Left ventricle myocardium inferior (tissue), 1 donor: ENCODE measurements around the gene ZNF385B. TPM values are rescaled to one million over a fixed set of nuclear protein-coding genes. Genes with fewer than 3 reads are reported as not detected.

Experiments used
- DNase-seq: peaks from one replicate; pipeline ENCODE4 v3.0.0-alpha.2; 2020
- H3K27ac ChIP-seq: fragments of 200-600 bp; replicated peaks from 2 replicates; pipeline ENCODE4 v1.8.0; 2021
- H3K27me3 ChIP-seq: fragments of 200-600 bp; 2 replicates; pipeline ENCODE4 v1.8.0; 2021; ENCODE audit warnings: low read depth
- H3K36me3 ChIP-seq: fragments of 200-600 bp; 2 replicates; pipeline ENCODE4 v1.8.0; 2021
- H3K4me1 ChIP-seq: fragments of 200-600 bp; 2 replicates; pipeline ENCODE4 v1.8.0; 2021
- H3K4me3 ChIP-seq: fragments of 200-600 bp; 2 replicates; pipeline ENCODE4 v1.8.0; 2021; ENCODE audit warnings: mild to moderate bottlenecking, moderate library complexity
- H3K9me3 ChIP-seq: fragments of 200-600 bp; replicated peaks from 2 replicates; pipeline ENCODE4 v1.8.0; 2021
- intact Hi-C: fragments of 100-400 bp; cut with micrococcal nuclease; formaldehyde crosslinking; loops from one replicate; pipeline ENCODE4 v1.11.0; 2022
- total RNA-seq: library from RNA; stranded (reverse); fragmentation: NEBNext Ultra II Directional; extraction: Animal tissue kit (Norgen Biotek cat#: 25700); gene quantifications from one replicate; pipeline ENCODE4 v1.2.1, GENCODE V29; 2021
- TF ChIP-seq, protein P1 (sequence below): fragments of 200-600 bp; IDR thresholded peaks from 2 replicates; pipeline ENCODE4 v1.8.0; 2021; ENCODE audit warnings: antibody characterized with exemption, mild to moderate bottlenecking, borderline replicate concordance
- donor health status: DM: no; HTN: yes; CAD: no; lungs with severe emphysema.

The ZNF385B gene
- total RNA-seq, 1 donor from 2014 or later = 0.14 TPM

DNA sequence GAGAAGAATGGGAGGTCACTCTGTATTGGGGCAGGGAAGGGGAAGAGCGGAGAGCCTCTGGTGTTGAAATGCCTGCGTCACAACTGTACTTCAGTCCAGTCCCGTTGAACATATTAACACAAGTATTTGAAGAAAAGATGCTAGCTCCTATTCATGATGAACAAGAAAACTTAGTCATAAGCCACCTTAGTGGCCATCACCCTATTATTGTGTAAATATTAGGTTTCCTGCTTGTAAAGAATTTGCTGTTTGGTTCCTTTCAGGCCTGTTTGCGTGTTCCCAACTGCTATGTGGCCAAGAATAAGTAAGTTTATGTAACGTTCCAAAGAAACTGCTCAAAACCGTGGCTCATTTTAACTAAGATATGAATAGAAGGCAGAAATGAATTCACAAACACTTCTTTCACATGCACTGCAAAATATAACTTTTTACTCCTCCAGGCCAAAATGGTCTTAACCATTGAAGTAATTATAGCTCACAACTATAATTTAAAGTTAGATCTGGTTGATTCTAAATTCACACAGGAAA lies 204.3 kb downstream of the ZNF385B start:
- DNase-seq = no peak
- intact Hi-C loops = no loop called here
- H3K27ac ChIP-seq = no peak overlapping the region

DNA sequence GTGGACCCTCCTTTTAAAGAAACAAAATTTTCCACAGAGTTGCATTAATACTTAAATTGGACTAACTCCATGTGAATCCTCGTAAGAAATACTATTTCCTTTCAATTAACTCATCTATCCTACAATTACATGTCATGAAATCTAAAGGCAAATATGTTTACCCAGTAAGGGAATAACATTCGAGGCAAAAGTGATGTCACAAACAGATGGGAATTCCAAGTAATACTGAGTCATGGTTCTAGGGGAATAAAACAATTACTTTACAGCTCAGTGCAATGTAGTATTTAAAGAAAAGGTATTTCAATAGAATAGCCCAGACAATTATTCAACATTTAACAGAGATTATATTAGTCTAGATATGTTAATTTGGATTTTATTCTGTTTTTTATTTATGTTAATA lies 205.8 kb downstream of the ZNF385B start:
- DNase-seq = no peak
- Histone ChIP-seq H3K36me3 (no peaks in the 10 kb centered on the region), H3K4me3 (no peak overlapping the region), H3K27ac (no peak overlapping the region), H3K4me1 (no peaks in the 10 kb centered on the region), H3K9me3 (no peaks in the 10 kb centered on the region), H3K27me3 (no peaks in the 10 kb centered on the region)
- TF ChIP-seq, protein P1, sequence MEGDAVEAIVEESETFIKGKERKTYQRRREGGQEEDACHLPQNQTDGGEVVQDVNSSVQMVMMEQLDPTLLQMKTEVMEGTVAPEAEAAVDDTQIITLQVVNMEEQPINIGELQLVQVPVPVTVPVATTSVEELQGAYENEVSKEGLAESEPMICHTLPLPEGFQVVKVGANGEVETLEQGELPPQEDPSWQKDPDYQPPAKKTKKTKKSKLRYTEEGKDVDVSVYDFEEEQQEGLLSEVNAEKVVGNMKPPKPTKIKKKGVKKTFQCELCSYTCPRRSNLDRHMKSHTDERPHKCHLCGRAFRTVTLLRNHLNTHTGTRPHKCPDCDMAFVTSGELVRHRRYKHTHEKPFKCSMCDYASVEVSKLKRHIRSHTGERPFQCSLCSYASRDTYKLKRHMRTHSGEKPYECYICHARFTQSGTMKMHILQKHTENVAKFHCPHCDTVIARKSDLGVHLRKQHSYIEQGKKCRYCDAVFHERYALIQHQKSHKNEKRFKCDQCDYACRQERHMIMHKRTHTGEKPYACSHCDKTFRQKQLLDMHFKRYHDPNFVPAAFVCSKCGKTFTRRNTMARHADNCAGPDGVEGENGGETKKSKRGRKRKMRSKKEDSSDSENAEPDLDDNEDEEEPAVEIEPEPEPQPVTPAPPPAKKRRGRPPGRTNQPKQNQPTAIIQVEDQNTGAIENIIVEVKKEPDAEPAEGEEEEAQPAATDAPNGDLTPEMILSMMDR = no peak
- intact Hi-C loops = no loop called here

More for the DNA sequence above, 204.3 kb downstream of the ZNF385B start:
- Histone ChIP-seq H3K4me1 (no peaks in the 10 kb centered on the region), H3K27me3 (no peaks in the 10 kb centered on the region), H3K4me3 (no peak overlapping the region), H3K36me3 (no peaks in the 10 kb centered on the region), H3K9me3 (no peaks in the 10 kb centered on the region)
- TF ChIP-seq, protein P1 = no peak

DNA sequence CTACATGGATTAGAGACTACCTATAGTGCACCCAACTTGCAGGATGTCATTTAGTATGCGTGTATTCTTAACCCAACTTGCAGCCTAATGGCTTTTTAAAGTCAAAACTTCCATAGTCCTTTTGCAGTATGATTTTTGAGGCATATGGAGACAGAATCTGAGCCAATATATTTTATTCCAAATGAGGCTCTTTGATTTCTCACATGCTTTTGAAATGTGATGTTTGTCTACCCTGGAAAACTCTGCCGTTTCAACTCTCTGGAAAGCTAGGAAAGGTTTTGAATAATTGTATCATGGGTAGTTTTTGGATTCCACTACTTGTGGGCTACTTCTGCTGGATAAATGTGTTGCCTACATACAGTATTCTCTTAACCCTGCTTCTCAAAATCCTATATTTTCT lies 206.6 kb downstream of the ZNF385B start:
- TF ChIP-seq, protein P1 = no peak
- intact Hi-C loops = no loop called here

DNA sequence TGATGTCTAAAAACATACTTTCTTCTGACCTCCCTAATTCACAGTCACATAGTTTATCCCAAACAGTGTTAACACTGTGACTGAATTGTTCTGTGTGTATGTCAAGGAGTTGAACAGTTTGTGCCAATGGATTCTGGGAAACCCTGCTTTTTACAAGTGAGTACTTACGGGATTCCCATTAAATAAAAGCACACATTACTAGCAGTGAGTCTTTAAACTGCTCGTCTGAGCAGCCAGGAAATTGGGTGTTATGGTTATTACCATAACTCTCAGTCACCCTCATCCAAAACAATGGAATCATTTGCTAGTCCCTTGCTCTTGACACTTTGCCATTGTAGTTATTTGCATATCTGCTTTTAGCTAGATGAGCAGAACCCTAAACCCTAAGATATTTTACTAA lies 209.1 kb downstream of the ZNF385B start:
- Histone ChIP-seq H3K4me1 (no peaks in the 10 kb centered on the region), H3K27ac (no peak overlapping the region), H3K27me3 (no peaks in the 10 kb centered on the region), H3K4me3 (no peak overlapping the region), H3K9me3 (no peaks in the 10 kb centered on the region), H3K36me3 (no peaks in the 10 kb centered on the region)
- no peak for DNase-seq
- TF ChIP-seq, protein P1 = no peak
- intact Hi-C loops = no loop called here

More for the DNA sequence above, 206.6 kb downstream of the ZNF385B start:
- Histone ChIP-seq H3K4me3 (no peak overlapping the region), H3K27ac (no peak overlapping the region), H3K9me3 (no peaks in the 10 kb centered on the region), H3K27me3 (no peaks in the 10 kb centered on the region), H3K4me1 (no peaks in the 10 kb centered on the region), H3K36me3 (no peaks in the 10 kb centered on the region)
- DNase-seq = no peak

DNA sequence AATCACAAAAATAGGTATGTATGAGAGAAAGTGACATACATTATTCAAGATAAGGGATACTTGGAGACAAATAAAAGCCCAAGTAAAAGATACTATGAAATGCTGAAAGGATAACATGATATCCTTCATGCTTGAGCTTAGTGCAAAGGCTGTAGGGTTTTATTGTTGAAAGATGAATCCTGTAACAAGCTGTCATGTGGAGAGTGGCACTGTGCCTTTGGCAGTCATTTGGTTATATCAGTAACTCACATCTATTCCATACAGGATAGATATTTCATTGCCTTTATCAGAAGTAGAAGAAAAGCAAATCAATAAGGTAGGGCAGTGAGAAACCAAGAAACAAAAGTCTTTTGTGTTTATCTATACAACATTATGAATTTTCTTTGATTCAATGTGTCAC lies 211.0 kb downstream of the ZNF385B start:
- Histone ChIP-seq H3K4me3 (no peak overlapping the region), H3K9me3 (no peaks in the 10 kb centered on the region), H3K4me1 (no peaks in the 10 kb centered on the region), H3K27ac (no peak overlapping the region), H3K27me3 (no peaks in the 10 kb centered on the region), H3K36me3 (no peaks in the 10 kb centered on the region)
- TF ChIP-seq, protein P1 = no peak
- no peak for DNase-seq
- intact Hi-C loops = no loop called here
